GM10266 (cell line): ENCODE data around the gene ZNF484.
"Not testable (repeated sequence)": the region's sequence is repeated elsewhere in the genome, so short reads cannot be mapped to it uniquely, and the experiment has no call there.

ENCODE experiments used
- DNase-seq: peaks from one replicate; pipeline ENCODE4 v3.0.0; 2012; ENCODE audit errors: extremely low spot score
- TF ChIP-seq, protein P1 (sequence below): IDR thresholded peaks from 2 replicates; pipeline ENCODE4 v1.5.1; 2012; ENCODE audit warnings: mild to moderate bottlenecking, low read depth; ENCODE audit not compliant: control insufficient read depth, insufficient read depth; ENCODE audit errors: missing control alignments

The ZNF484 gene

DNA sequence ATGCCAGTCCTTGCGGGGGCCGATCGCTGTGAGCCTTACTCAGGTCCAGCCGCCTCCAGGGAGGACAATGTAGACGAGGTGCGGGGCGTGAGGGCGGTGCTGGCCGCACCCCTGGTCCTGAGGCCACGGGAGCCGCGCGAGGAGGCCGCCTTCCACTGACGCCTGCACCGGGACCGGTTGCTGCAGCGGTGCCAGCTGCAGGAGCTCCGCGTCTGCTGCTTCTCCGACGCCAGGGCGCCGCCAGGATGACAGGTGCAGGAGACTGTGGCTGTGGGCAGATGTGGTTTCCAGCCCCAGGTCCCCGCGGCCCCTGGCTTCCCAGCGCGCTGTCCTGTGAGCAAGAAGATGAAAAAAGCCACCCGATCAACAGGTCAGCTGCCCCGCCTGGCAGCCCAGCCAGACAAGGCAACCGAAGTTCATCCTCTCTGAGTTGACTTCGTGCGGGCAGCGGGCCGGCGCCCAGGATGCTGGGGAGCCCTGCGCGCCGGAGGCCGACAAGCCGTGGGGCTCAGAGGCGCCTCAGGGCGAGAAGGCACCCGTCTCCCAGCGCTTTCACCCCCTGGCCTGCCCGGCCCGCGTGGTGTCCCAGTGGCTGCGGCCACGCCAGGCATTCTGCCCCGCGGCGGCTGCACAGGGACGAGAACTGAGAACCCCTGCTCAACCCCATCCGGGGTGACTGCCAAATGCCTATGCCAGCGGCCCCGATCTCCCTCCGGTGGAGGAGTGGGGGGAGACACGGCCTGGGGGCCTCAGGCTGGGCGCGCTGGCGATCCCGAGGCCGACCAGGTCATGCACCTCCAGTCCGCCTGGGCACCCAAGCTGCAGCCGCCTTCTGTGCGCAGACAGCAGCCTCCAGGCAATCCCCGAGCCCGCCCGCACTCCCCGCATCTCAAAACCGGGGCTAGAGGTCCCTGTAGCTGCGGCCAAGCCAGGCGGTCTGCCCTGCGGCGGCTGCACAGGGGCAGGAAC lies 69.8 kb downstream of the ZNF484 start:
- no peak for DNase-seq
- TF ChIP-seq, protein P1, sequence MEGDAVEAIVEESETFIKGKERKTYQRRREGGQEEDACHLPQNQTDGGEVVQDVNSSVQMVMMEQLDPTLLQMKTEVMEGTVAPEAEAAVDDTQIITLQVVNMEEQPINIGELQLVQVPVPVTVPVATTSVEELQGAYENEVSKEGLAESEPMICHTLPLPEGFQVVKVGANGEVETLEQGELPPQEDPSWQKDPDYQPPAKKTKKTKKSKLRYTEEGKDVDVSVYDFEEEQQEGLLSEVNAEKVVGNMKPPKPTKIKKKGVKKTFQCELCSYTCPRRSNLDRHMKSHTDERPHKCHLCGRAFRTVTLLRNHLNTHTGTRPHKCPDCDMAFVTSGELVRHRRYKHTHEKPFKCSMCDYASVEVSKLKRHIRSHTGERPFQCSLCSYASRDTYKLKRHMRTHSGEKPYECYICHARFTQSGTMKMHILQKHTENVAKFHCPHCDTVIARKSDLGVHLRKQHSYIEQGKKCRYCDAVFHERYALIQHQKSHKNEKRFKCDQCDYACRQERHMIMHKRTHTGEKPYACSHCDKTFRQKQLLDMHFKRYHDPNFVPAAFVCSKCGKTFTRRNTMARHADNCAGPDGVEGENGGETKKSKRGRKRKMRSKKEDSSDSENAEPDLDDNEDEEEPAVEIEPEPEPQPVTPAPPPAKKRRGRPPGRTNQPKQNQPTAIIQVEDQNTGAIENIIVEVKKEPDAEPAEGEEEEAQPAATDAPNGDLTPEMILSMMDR: no peak

DNA sequence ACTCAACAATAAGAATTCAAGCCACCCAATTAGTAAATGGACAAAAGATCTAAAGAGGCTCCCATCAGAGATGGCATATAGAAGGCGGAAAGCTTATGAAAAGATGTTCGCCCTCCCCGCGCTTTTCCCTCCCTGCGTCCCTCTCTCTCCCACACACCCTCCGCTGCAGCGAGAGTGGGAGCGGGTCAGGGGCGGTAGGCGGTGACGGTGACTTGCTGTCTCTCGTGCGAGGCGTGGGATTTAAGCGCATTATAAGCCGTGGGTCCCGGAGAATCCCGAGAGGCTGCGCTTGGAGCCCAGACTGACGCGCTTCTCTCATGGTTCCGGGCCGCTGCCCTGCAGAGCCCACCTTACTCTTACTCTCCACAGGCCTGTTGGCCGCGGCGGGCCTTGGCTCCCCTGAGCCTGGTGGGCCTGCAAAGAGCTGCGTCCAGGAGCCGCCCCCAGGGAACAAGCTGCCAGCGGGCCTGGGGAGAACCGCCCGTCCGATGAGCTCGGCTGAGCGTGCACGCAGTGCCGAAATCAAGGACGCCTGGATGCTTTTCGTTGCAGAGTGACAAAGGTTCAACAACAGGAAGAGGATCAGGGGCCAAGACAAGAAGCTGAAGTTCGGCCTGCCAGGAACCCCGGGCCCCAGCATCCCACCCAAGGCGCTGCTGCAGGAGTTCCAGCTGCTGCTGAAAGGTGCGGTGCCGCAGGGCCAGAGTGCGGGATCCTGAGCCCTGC lies 70.6 kb downstream of the ZNF484 start:
- no peak for DNase-seq
- TF ChIP-seq, protein P1: no peak

DNA sequence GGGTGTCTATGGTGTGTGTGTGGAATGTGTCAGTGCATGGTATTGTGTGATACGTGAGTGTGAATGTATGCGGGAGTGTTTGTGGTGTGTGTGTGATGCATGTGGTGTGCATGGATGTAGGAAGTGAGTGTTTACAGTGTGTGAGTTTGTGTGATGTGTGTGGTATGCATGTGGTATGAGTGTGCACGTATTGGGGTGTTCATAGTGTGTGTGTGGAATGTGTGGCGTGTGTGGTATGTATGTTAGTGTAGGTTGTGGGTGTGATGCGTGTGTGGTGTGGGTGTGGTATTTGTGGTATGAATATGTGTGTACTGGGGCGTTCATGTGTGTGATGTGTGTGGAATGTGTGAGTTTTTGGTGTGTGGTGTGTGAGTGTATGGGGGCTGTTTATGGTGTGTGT lies 73.1 kb downstream of the ZNF484 start:
- no peak for DNase-seq
- TF ChIP-seq, protein P1: no peak

DNA sequence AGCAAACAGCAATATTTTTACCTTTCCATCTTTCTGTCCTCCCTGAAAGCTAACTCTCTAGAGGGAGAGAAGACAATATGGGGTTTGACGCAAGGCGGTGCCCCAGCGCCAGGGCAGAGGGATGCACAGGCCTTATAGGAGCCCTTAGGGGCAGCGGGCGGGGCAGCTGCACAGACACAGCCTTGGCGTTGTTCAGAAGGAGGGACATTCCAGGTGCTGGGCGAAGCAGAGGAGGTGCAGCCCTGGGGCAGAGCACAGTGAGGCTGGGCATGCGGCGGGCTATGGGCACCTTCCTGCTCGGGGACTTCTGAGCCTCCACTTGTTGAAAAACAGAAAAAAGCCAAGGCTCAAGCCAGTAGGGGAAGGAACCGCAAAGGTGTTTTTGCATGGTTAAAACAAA lies 79.5 kb downstream of the ZNF484 start:
- DNase-seq: no peak
- TF ChIP-seq, protein P1: no peak

DNA sequence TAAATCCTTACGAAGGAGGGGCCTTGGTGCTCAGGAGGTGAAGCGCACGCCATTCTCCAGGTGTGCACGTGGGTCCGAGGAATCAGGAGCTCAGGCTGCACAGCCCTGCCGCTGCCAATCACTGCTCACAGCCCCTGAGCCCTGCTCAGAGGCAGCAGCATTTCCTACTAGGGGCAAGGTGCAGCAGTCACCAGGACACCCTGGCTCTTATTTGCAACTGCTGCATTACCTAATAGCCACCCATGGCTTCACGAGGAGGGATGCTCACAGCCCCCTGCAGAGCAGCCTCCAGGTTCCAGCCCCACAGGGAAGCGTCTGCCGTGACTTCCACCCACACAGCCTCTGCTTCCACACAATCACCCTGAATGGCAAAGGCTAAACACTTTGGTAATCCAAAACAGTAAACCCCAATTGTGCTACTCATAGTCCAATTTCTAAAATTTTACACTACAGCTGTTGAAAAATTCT lies 81.5 kb downstream of the ZNF484 start:
- DNase-seq: not testable (repeated sequence)

DNA sequence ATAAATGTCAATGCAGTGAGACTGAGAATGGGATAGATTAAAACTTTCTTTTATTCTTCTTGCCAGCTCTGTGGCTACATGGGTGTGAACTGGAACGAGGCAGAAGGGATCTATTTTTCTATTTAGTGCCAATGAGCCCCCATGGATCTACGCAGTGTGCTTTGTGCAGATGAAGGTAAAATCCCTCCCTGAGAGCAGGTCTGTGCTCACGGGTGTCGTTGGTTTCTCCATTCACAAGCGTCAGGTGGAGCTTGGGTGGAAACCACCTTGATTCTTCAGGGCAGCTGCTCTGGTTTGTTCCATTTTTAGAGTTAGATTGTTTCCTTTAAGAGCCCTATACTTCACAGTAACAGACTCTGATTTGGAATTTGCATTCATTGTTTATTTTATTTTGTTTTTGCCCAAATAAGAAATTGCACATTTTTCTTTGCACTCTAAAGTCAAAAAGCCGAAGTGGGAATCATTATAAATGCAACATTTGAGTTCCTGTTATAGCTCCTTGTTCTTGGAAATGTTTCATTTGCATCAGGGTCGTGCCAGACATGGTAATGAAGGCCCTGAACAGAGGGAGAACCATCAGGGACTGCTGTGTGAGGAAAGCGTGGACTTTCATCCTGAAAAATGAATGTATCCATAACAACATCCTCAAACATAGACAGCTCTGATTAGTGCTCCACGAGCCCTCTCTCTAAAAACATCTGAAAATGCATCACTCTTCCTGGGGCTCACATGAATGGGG lies 82.1 kb downstream of the ZNF484 start:
- TF ChIP-seq, protein P1: no peak
- no peak for DNase-seq
